Measurements from ENCODE around the gene CYP4F3. TPM values are rescaled to one million over a fixed set of nuclear protein-coding genes. Genes with fewer than 3 reads are reported as not detected.
"Not testable (repeated sequence)": the region's sequence is repeated elsewhere in the genome, so short reads cannot be mapped to it uniquely, and the experiment has no call there.

CYP4F3 gene
- total and polyA plus RNA-seq, 12 donors, result 0.01 to 1.8 (median 0.37) TPM; not detected in 2

- no peak for TF ChIP-seq CTCF (IDR thresholded peaks at IDR 0.05)
- Histone ChIP-seq H3K27me3 (no peaks in the 10 kb centered on the region), H3K9me3 (peaks cover 0 to 9% (median 0%) of the 10 kb centered on the region in 11 donors), H3K36me3 (no peaks in the 10 kb centered on the region), H3K4me3 (no peak overlapping the region), H3K4me1 (peaks cover 0 to 18% (median 0%) of the 10 kb centered on the region in 9 donors), H3K27ac (no peak overlapping the region)
- 74 to 83% methylated on average over 3 of the region's 3 CpGs for WGBS, 2 donors
- DNase-seq (no peak), ATAC-seq (no peak)
- intact Hi-C loops (cut with DNase I), result no loop called here
These were observed 3.5 kb downstream of the CYP4F3 start for GRCh38 chr19:15644066-15644741.

GRCh38 chr19:15644816-15645215, 4.1 kb downstream of the CYP4F3 start:
- intact Hi-C loops (cut with DNase I), result no loop called here
- DNase-seq (no peak), ATAC-seq (no peak)
- Histone ChIP-seq H3K4me3 (no peak overlapping the region), H3K9me3 (peaks cover 0 to 9% (median 0%) of the 10 kb centered on the region in 11 donors), H3K27ac (no peak overlapping the region), H3K4me1 (peaks cover 0 to 18% (median 0%) of the 10 kb centered on the region in 9 donors), H3K36me3 (no peaks in the 10 kb centered on the region), H3K27me3 (no peaks in the 10 kb centered on the region)
- TF ChIP-seq CTCF (IDR thresholded peaks at IDR 0.05), result no peak
- WGBS, 2 donors, result 52 to 64% methylated on average over 3 of the region's 3 CpGs

GRCh38 chr19:15649526-15649925, 8.8 kb downstream of the CYP4F3 start:
- WGBS, 2 donors, result 71 to 84% methylated on average over 2 of the region's 2 CpGs

GRCh38 chr19:15650123-15650522, 9.4 kb downstream of the CYP4F3 start:
- intact Hi-C loops (cut with DNase I); DNase-seq; H3K4me3 ChIP-seq; H3K9me3 ChIP-seq; H3K27ac ChIP-seq; H3K36me3 ChIP-seq; ATAC-seq; H3K4me1 ChIP-seq: not testable (repeated sequence)
- H3K27me3 ChIP-seq, result peaks cover 0 to 16% (median 6%) of the 10 kb centered on the region in 7 donors

More at GRCh38 chr19:15649526-15649925, 8.8 kb downstream of the CYP4F3 start:
- TF ChIP-seq CTCF (IDR thresholded peaks at IDR 0.05), result no peak
- ATAC-seq (no peak), DNase-seq (no peak)
- intact Hi-C loops (cut with DNase I), result no loop called here
- peaks cover 0 to 9% (median 0%) of the 10 kb centered on the region in 11 donors for H3K9me3 ChIP-seq
- H3K4me3 ChIP-seq, result no peak overlapping the region
- H3K27me3 ChIP-seq, result peaks cover 0 to 13% (median 6%) of the 10 kb centered on the region in 7 donors
- H3K4me1 ChIP-seq, result no peaks in the 10 kb centered on the region
- no peak overlapping the region for H3K27ac ChIP-seq
- no peaks in the 10 kb centered on the region for H3K36me3 ChIP-seq

- no peak overlapping the region for H3K27ac ChIP-seq
- DNase-seq (no peak), ATAC-seq (no peak)
- H3K27me3 ChIP-seq, result peaks cover 0 to 27% (median 6%) of the 10 kb centered on the region in 7 donors
- no peaks in the 10 kb centered on the region for H3K36me3 ChIP-seq
- TF ChIP-seq CTCF (IDR thresholded peaks at IDR 0.05), result no peak
- WGBS, 2 donors, result 77 to 85% methylated on average over 3 of the region's 3 CpGs
- no peaks in the 10 kb centered on the region for H3K4me1 ChIP-seq
- intact Hi-C loops (cut with DNase I), result no loop called here
- peaks cover 0 to 9% (median 0%) of the 10 kb centered on the region in 11 donors for H3K9me3 ChIP-seq
- H3K4me3 ChIP-seq, result no peak overlapping the region
These were observed 11.1 kb downstream of the CYP4F3 start for GRCh38 chr19:15651791-15652190.

Measured in heart right ventricle (tissue), 16 donors.